A549 (cell line): ENCODE measurements around the gene TMEFF2. TPM values are rescaled to one million over a fixed set of nuclear protein-coding genes. Genes with fewer than 3 reads are reported as not detected.
"Not testable (repeated sequence)": the region's sequence is repeated elsewhere in the genome, so short reads cannot be mapped to it uniquely, and the experiment has no call there.

ENCODE experiments used
- ATAC-seq, 2 experiments: fragments of 200-7000 bp in 1 of 2; fragments of >200 bp in 1 of 2; cut with Nextera tagmentation in 1 of 2; cut with Tn5 transposase in 1 of 2; 3 replicates each; pipeline versions ENCODE4 v1.8.0 to v1.9.1; 2018 to 2020; ENCODE audit warnings: mild to moderate bottlenecking in 1 of 2, moderate library complexity in 1 of 2
- CTCF ChIA-PET: fragments of 300-600 bp; sonication (Branson Sonifier 250); formaldehyde crosslinking; extraction: SDS; loops from one replicate; lab custom pipeline; 2021; ENCODE audit warnings: antibody characterized with exemption, inconsistent platforms; lab: Yijun Ruan, JAX
- POLR2A ChIA-PET: fragments of 350-600 bp; formaldehyde crosslinking; extraction: SDS; loops from one replicate; lab custom pipeline; 2021; ENCODE audit warnings: antibody characterized with exemption, inconsistent platforms; lab: Yijun Ruan, JAX
- DNase-seq, 2 experiments: peaks; one replicate each; pipeline versions ENCODE4 v3.0.0 to v3.0.0-alpha.2; 2011 to 2016; ENCODE audit warnings: low read depth in 1 of 2, low spot score in 1 of 2
- FAIRE-seq: peaks from 2 replicates; lab custom pipeline; 2011; peaks lifted over from hg19 to GRCh38; lab: Jason Lieb, UNC
- H3K27ac ChIP-seq, 2 experiments: fragments of >200 bp; sonication (Bioruptor Twin); formaldehyde crosslinking; 3 replicates each; pipeline ENCODE4 v1.5.1; 2016 to 2017
- H3K4me1 ChIP-seq: fragments of >200 bp; sonication (Bioruptor Twin); formaldehyde crosslinking; 3 replicates; pipeline ENCODE4 v1.6.1; 2016
- H3K4me2 ChIP-seq: fragments of >200 bp; sonication (Bioruptor Twin); formaldehyde crosslinking; 3 replicates; pipeline ENCODE4 v1.6.1; 2016
- H3K4me3 ChIP-seq: fragments of >200 bp; sonication (Bioruptor Twin); formaldehyde crosslinking; 3 replicates; pipeline ENCODE4 v1.5.1; 2016
- H3K9me3 ChIP-seq: fragments of >200 bp; sonication (Bioruptor Twin); formaldehyde crosslinking; 3 replicates; pipeline ENCODE4 v1.6.1; 2016
- BHLHE40 ChIP-seq: IDR thresholded peaks from 2 replicates; pipeline ENCODE4 v1.6.1; 2012; ENCODE audit warnings: low read depth, low read length, inconsistent platforms
- CBX8 ChIP-seq: fragments of 200-600 bp; sonication (generic); IDR thresholded peaks from 2 replicates; pipeline ENCODE4 v1.6.1; 2016
- CEBPB ChIP-seq, 2 experiments: fragments of >200 bp in 1 of 2; sonication (Bioruptor Twin) in 1 of 2; formaldehyde crosslinking in 1 of 2; IDR thresholded peaks; 2 replicates each; pipeline ENCODE4 v1.6.1; 2012 to 2016
- GATA3 ChIP-seq: IDR thresholded peaks from 2 replicates; pipeline ENCODE4 v1.6.1; 2012; ENCODE audit warnings: borderline replicate concordance
- HDAC2 ChIP-seq: fragments of 200-600 bp; sonication (generic); IDR thresholded peaks from 2 replicates; pipeline ENCODE4 v1.6.1; 2016
- KDM5A ChIP-seq: fragments of 200-600 bp; sonication (generic); IDR thresholded peaks from 2 replicates; pipeline ENCODE4 v1.6.1; 2016; ENCODE audit warnings: antibody characterized with exemption, mild to moderate bottlenecking
- MAX ChIP-seq: IDR thresholded peaks from 2 replicates; pipeline ENCODE4 v1.6.1; 2012
- PBX3 ChIP-seq: IDR thresholded peaks from 2 replicates; pipeline ENCODE4 v1.6.1; 2012
- RAD21 ChIP-seq, 2 experiments: fragments of >200 bp in 1 of 2; sonication (Bioruptor Twin) in 1 of 2; formaldehyde crosslinking in 1 of 2; IDR thresholded peaks in 1 of 2; conservative IDR thresholded peaks in 1 of 2; 2 replicates in 1 of 2; 3 replicates in 1 of 2; pipeline ENCODE4 v1.6.1; 2012 to 2018; ENCODE audit warnings: inconsistent platforms in 1 of 2
- RNF2 ChIP-seq: fragments of 200-600 bp; sonication (generic); IDR thresholded peaks from 2 replicates; pipeline ENCODE4 v1.6.1; 2016; ENCODE audit warnings: low read depth, mild to moderate bottlenecking, antibody characterized with exemption, moderate library complexity, borderline replicate concordance
- SMC3 ChIP-seq: fragments of >200 bp; sonication (Bioruptor Twin); formaldehyde crosslinking; IDR thresholded peaks from 3 replicates; pipeline ENCODE4 v1.6.1; 2018; ENCODE audit warnings: inconsistent platforms
- TP53 ChIP-seq: fragments of 250-450 bp; sonication (Bioruptor Pico); IDR thresholded peaks from 2 replicates; pipeline ENCODE4 v1.5.0; 2021; ENCODE audit warnings: mild to moderate bottlenecking, moderate library complexity
- USF2 ChIP-seq: fragments of 450-650 bp; IDR thresholded peaks from 2 replicates; pipeline ENCODE4 v1.6.1; 2014; ENCODE audit warnings: antibody characterized with exemption
- ZFP36 ChIP-seq: fragments of 450-650 bp; IDR thresholded peaks from 2 replicates; pipeline ENCODE4 v1.6.1; 2014; ENCODE audit warnings: borderline replicate concordance; ENCODE audit not compliant: partially characterized antibody
- ZNF302 ChIP-seq: fragments of 250-450 bp; sonication (Bioruptor Pico); IDR thresholded peaks from 2 replicates; pipeline ENCODE4 v1.9.0; 2021; ENCODE audit warnings: inconsistent platforms, mild to moderate bottlenecking, moderate library complexity
- ZSCAN20 ChIP-seq: fragments of 250-450 bp; sonication (Bioruptor Pico); IDR thresholded peaks from 2 replicates; pipeline ENCODE4 v1.8.0; 2022; ENCODE audit warnings: mild to moderate bottlenecking, moderate library complexity
- WGBS: methylation state at CpG from one replicate; pipeline ENCODE4 v1.1.6; 2017; ENCODE audit errors: missing lambda C conversion rate; 5-methylcytosine and 5-hydroxymethylcytosine counted together
- polyA plus RNA-seq, 4 experiments: library from polyadenylated mRNA; depleted of rRNA in 3 of 4; stranded (reverse); fragments of >200 nt; fragmentation: RNase III in 1 of 4; extraction: RNeasy Plus Mini Kit Qiagen cat#74134 plus additional on column Dnase treatment in 1 of 4; gene quantifications; 2 replicates in 3 of 4; 3 replicates in 1 of 4; pipeline ENCODE4 v1.2.3, GENCODE V29; 2011 to 2017
- TF ChIP-seq, protein P1 (sequence below): fragments of >200 bp; sonication (Bioruptor Twin); formaldehyde crosslinking; IDR thresholded peaks from 3 replicates; pipeline ENCODE4 v1.6.1; 2016
- TF ChIP-seq, protein P2 (sequence below): fragments of 250-450 bp; sonication (Bioruptor Pico); IDR thresholded peaks from 2 replicates; pipeline ENCODE4 v1.5.0; 2021; ENCODE audit warnings: mild to moderate bottlenecking, moderate library complexity, borderline replicate concordance

TMEFF2 gene
- polyA plus RNA-seq, 2 of the 4 experiments (the other 2 are of a cell fraction), result 0.30 to 0.46 TPM

DNA sequence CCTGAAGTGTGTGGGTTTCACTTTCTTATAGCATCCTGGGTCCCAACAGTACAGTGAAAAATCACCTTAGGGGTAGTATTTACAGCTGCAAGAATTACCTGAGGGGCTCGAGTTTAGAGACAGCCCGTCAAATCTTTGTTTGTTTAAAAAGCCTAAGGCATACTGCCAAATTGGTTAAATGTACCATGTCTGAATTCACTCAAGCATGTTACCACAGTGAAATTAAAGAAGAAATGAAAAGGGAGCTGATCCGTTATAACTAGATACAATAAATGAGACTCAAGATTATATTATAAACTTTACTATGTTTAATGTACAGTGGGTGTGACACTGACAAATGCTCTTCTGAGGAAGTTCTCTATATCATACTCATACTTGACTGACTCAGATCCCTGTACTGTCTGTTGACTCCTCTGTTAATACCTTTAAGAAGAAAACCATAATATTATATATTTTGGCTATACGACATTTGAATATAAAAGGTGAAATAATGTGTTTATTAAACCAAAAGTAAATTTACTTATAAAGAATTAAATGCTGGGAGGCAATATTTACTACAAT, 107.3 kb downstream of the TMEFF2 start (continued):
- no peak for TF ChIP-seq PBX3
- TF ChIP-seq CEBPB (IDR thresholded peaks at IDR 0.05), result no peak
- TF ChIP-seq, protein P1, sequence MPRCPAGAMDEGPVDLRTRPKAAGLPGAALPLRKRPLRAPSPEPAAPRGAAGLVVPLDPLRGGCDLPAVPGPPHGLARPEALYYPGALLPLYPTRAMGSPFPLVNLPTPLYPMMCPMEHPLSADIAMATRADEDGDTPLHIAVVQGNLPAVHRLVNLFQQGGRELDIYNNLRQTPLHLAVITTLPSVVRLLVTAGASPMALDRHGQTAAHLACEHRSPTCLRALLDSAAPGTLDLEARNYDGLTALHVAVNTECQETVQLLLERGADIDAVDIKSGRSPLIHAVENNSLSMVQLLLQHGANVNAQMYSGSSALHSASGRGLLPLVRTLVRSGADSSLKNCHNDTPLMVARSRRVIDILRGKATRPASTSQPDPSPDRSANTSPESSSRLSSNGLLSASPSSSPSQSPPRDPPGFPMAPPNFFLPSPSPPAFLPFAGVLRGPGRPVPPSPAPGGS, result no peak

- Histone ChIP-seq H3K4me1 (no peaks in the 10 kb centered on the region), H3K4me3 (no peak overlapping the region), H3K4me2 (no peak overlapping the region), H3K27ac (no peak overlapping the region), H3K9me3 (no peaks in the 10 kb centered on the region)
- TF ChIP-seq GATA3, result no peak
- no peak for TF ChIP-seq BHLHE40
- TF ChIP-seq ZNF302 (CRISPR knock-in tag), result no peak
- TF ChIP-seq CEBPB (IDR thresholded peaks at IDR 0.05), result no peak
- no peak for TF ChIP-seq ZFP36
- no peak for TF ChIP-seq MAX
- TF ChIP-seq, protein P2, sequence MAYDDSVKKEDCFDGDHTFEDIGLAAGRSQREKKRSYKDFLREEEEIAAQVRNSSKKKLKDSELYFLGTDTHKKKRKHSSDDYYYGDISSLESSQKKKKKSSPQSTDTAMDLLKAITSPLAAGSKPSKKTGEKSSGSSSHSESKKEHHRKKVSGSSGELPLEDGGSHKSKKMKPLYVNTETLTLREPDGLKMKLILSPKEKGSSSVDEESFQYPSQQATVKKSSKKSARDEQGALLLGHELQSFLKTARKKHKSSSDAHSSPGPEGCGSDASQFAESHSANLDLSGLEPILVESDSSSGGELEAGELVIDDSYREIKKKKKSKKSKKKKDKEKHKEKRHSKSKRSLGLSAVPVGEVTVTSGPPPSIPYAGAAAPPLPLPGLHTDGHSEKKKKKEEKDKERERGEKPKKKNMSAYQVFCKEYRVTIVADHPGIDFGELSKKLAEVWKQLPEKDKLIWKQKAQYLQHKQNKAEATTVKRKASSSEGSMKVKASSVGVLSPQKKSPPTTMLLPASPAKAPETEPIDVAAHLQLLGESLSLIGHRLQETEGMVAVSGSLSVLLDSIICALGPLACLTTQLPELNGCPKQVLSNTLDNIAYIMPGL (CRISPR knock-in tag), result no peak
- no peak for TF ChIP-seq HDAC2
- TF ChIP-seq CBX8, result no peak
- no peak for TF ChIP-seq KDM5A
- no peak for TF ChIP-seq RAD21 (conservative IDR thresholded peaks at IDR 0.05 in 1 of 2, IDR thresholded peaks at IDR 0.05 in 1 of 2)
- no peak for TF ChIP-seq TP53 (CRISPR knock-in tag)
- CTCF ChIA-PET, result no interaction called here
- POLR2A ChIA-PET, result no interaction called here
- FAIRE-seq (no peak), ATAC-seq (no peak), DNase-seq (no peak)
- WGBS, result 89% methylated on average over 5 of the region's 5 CpGs
Measured at GRCh38 chr2:192082121-192082520, 112.6 kb downstream of the TMEFF2 start.

GRCh38 chr2:192080096-192080495, 114.6 kb downstream of the TMEFF2 start:
- H3K4me3 ChIP-seq, DNase-seq, H3K9me3 ChIP-seq, CTCF ChIA-PET, POLR2A ChIA-PET, ATAC-seq, H3K4me2 ChIP-seq, H3K4me1 ChIP-seq, FAIRE-seq, H3K27ac ChIP-seq: not testable (repeated sequence)
- WGBS, result 64% methylated on average over 3 of the region's 3 CpGs

DNA sequence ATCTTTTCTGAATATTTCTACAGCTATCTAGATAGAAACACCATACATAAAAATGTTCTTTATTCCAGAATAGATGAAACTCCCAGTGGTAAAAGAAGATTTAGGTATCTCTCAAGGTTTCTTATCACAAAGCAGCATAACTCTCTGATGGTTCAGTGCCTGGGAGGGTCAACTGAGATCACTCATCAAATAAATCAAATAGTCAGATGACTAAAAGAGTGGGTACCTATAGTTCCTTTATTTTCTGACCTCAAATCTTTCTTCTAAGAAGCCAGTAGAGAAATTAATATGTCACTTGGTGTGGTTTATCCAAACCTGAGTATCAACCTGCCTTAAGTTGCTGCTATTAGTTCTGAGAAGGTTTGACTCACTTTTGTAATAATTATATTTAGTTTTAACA, 120.9 kb downstream of the TMEFF2 start:
- H3K4me3 ChIP-seq, result no peak overlapping the region
- ChIA-PET CTCF (no interaction called here), POLR2A (no interaction called here)
- DNase-seq (no peak), ATAC-seq (no peak)
- no peaks in the 10 kb centered on the region for H3K4me1 ChIP-seq
- no peak overlapping the region for H3K27ac ChIP-seq
- TF ChIP-seq USF2 (no peak), ZFP36 (no peak), SMC3 (no peak), ZSCAN20 (CRISPR knock-in tag) (no peak), BHLHE40 (no peak), RNF2 (no peak)
- TF ChIP-seq, protein P1, result no peak
- TF ChIP-seq, protein P2 (CRISPR knock-in tag), result no peak
- TF ChIP-seq, all 56 proteins: peak for 0
- no peak for FAIRE-seq
- H3K9me3 ChIP-seq, result no peaks in the 10 kb centered on the region
- H3K4me2 ChIP-seq, result no peak overlapping the region
